OCI-LY7 (cell line): ENCODE measurements around the gene SLC48A1.

Source experiments
- CTCF ChIP-seq: fragments of 200-600 bp; sonication (generic); conservative IDR thresholded peaks from 2 replicates; pipeline ENCODE4 v1.5.1; 2014; ENCODE audit warnings: mild to moderate bottlenecking, antibody characterized with exemption, low read length, moderate library complexity, mixed read lengths
- EZH2phosphoT487 ChIP-seq: fragments of 200-600 bp; sonication (generic); IDR thresholded peaks from 2 replicates; pipeline ENCODE4 v1.6.1; 2018; ENCODE audit warnings: low read depth, borderline replicate concordance, mild to moderate bottlenecking, mixed run types, antibody characterized with exemption, low read length, moderate library complexity, mixed read lengths

GRCh38 chr12:47763481-47764346 lies 9.3 kb upstream of the SLC48A1 start:
- TF ChIP-seq CTCF (no peak), EZH2phosphoT487 (no peak)
